HG03378 (cell line): ENCODE results near the gene USO1.
"Not testable (repeated sequence)": the region's sequence is repeated elsewhere in the genome, so short reads cannot be mapped to it uniquely, and the experiment has no call there.

Experiments
- ATAC-seq: cut with Tn5 transposase; IDR thresholded peaks from one replicate; pipeline ENCODE4 v1.9.1; 2021; ENCODE audit warnings: mild to moderate bottlenecking, moderate library complexity; ENCODE audit not compliant: unreplicated experiment

The USO1 gene

GRCh38 chr4:75714011-75714410, 10.4 kb upstream of the USO1 start:
- no peak for ATAC-seq

- no peak for ATAC-seq
Measured at GRCh38 chr4:75714704-75715103, 9.7 kb upstream of the USO1 start.

- no peak for ATAC-seq
Measured at GRCh38 chr4:75715105-75715799, 9.1 kb upstream of the USO1 start.

- not testable (repeated sequence) for ATAC-seq
Measured at GRCh38 chr4:75716054-75716453, 8.3 kb upstream of the USO1 start.

- ATAC-seq, result no peak
Measured at GRCh38 chr4:75717408-75717807, 7.0 kb upstream of the USO1 start.

- no peak for ATAC-seq
Measured at GRCh38 chr4:75718529-75718928, 5.8 kb upstream of the USO1 start.

- no peak for ATAC-seq
Measured at GRCh38 chr4:75722417-75722816, 2.0 kb upstream of the USO1 start.

GRCh38 chr4:75723163-75724065, 963 bp upstream of the USO1 start:
- ATAC-seq, result no peak

- peak; percentile 31 for ATAC-seq
Measured at GRCh38 chr4:75724867-75725724, 719 bp downstream of the USO1 start.

GRCh38 chr4:75725942-75726538, 1.7 kb downstream of the USO1 start:
- ATAC-seq, result not testable (repeated sequence)

GRCh38 chr4:75726577-75726976, 2.2 kb downstream of the USO1 start:
- no peak for ATAC-seq

GRCh38 chr4:75727073-75727472, 2.7 kb downstream of the USO1 start:
- no peak for ATAC-seq

GRCh38 chr4:75729836-75730235, 5.5 kb downstream of the USO1 start:
- ATAC-seq, result no peak

- ATAC-seq, result no peak
Measured at GRCh38 chr4:75733369-75733768, 9.0 kb downstream of the USO1 start.

GRCh38 chr4:75735525-75735924, 11.1 kb downstream of the USO1 start:
- no peak for ATAC-seq

GRCh38 chr4:75736862-75737261, 12.5 kb downstream of the USO1 start:
- ATAC-seq, result no peak

GRCh38 chr4:75737398-75737797, 13.0 kb downstream of the USO1 start:
- ATAC-seq, result no peak

GRCh38 chr4:75741027-75741426, 16.6 kb downstream of the USO1 start:
- ATAC-seq, result no peak

GRCh38 chr4:75742451-75742850, 18.1 kb downstream of the USO1 start:
- no peak for ATAC-seq

GRCh38 chr4:75745161-75745560, 20.8 kb downstream of the USO1 start:
- ATAC-seq, result no peak

GRCh38 chr4:75745721-75746199, 21.4 kb downstream of the USO1 start:
- no peak for ATAC-seq
